HFFc6 (cell line): ENCODE measurements around the gene DHX40. TPM values are rescaled to one million over a fixed set of nuclear protein-coding genes. Genes with fewer than 3 reads are reported as not detected.

Experiments
- DNase-seq: peaks from one replicate; pipeline ENCODE4 v3.0.0-alpha.2; 2018
- H3K27ac Mint-ChIP-seq: 2 replicates; pipeline ENCODE4 v1.8.0; 2020; ENCODE audit warnings: mild to moderate bottlenecking, mixed read lengths
- H3K27me3 Mint-ChIP-seq: 2 replicates; pipeline ENCODE4 v1.8.0; 2021; ENCODE audit warnings: mild to moderate bottlenecking, moderate library complexity, mixed read lengths; ENCODE audit not compliant: insufficient read depth
- H3K36me3 Mint-ChIP-seq: 2 replicates; pipeline ENCODE4 v1.8.0; 2021; ENCODE audit warnings: low read depth, mixed read lengths
- H3K4me1 Mint-ChIP-seq: 2 replicates; pipeline ENCODE4 v1.8.0; 2020; ENCODE audit warnings: low read depth, mixed read lengths
- H3K4me3 Mint-ChIP-seq: 2 replicates; pipeline ENCODE4 v1.8.0; 2020; ENCODE audit warnings: mild to moderate bottlenecking, moderate library complexity, mixed read lengths
- H3K9me3 Mint-ChIP-seq: 2 replicates; pipeline ENCODE4 v1.8.0; 2020; ENCODE audit warnings: mild to moderate bottlenecking, mixed read lengths
- total RNA-seq, 6 experiments: library from RNA; stranded (reverse); fragmentation: NEBNext Ultra II Directional; extraction: Animal tissue kit (Norgen Biotek cat#: 25700); gene quantifications; 2 replicates in 1 of 6; 3 replicates in 5 of 6; pipeline ENCODE4 v1.2.3, GENCODE V29; 2021
- TF ChIP-seq, protein P1 (sequence below): fragments of 200-600 bp; sonication (generic); IDR thresholded peaks from 2 replicates; pipeline ENCODE4 v1.5.0; 2021; ENCODE audit warnings: antibody characterized with exemption, mild to moderate bottlenecking

The DHX40 gene
- total RNA-seq, 6 experiments from 2014 or later, result 24.8 to 31.4 (median 28.5) TPM

DNA sequence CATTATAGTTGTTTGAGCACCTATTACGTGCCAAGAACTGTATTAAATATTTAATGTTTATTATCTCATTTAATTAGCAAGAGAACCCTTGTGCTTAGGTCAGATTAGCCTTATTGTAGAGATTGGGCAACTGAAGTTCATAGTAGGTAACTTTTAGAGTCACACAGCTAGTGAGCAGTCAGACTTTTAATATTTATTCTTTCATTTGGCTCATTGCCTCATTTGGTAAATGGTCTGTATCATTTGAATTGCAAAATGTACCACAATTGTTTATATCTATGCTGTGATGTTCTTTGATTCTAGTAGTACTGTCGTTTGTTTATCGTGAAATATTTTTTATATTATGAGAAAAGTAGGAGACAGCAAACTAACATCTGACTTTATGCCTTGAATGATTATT lies 61.9 kb downstream of the DHX40 start:
- DNase-seq, result no peak
- Mint-ChIP-seq H3K27ac (no peak overlapping the region), H3K9me3 (no peaks in the 10 kb centered on the region), H3K27me3 (no peaks in the 10 kb centered on the region), H3K4me1 (peaks cover 77% of the 10 kb centered on the region), H3K36me3 (peaks cover 38% of the 10 kb centered on the region), H3K4me3 (no peak overlapping the region)
- TF ChIP-seq, protein P1, sequence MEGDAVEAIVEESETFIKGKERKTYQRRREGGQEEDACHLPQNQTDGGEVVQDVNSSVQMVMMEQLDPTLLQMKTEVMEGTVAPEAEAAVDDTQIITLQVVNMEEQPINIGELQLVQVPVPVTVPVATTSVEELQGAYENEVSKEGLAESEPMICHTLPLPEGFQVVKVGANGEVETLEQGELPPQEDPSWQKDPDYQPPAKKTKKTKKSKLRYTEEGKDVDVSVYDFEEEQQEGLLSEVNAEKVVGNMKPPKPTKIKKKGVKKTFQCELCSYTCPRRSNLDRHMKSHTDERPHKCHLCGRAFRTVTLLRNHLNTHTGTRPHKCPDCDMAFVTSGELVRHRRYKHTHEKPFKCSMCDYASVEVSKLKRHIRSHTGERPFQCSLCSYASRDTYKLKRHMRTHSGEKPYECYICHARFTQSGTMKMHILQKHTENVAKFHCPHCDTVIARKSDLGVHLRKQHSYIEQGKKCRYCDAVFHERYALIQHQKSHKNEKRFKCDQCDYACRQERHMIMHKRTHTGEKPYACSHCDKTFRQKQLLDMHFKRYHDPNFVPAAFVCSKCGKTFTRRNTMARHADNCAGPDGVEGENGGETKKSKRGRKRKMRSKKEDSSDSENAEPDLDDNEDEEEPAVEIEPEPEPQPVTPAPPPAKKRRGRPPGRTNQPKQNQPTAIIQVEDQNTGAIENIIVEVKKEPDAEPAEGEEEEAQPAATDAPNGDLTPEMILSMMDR, result no peak

DNA sequence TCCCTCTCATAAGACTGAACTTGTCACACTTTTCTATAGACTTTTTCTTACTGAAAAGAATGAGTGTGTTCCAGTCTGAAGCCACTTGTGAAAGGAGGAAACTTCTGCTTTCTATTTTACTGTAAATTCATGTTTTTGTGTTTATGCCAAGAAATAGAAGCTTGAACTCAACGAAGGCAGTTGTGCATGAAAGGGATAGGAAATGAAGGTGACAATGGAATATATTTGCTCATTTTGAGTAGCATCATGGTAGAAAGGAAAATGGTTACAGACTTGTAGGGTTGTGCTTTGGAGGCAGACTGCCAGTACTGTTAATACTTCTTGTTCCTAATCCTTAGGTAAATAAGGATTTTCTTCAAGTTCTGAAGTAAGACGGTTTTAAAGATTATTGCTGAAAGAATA lies 62.4 kb downstream of the DHX40 start:
- no peak for DNase-seq
- peaks cover 38% of the 10 kb centered on the region for H3K36me3 Mint-ChIP-seq
- H3K4me3 Mint-ChIP-seq, result no peak overlapping the region; the same call in 1 of the 2 replicates
- H3K4me1 Mint-ChIP-seq, result peaks cover 77% of the 10 kb centered on the region
- H3K27me3 Mint-ChIP-seq, result no peaks in the 10 kb centered on the region
- TF ChIP-seq, protein P1, result no peak
- H3K9me3 Mint-ChIP-seq, result no peaks in the 10 kb centered on the region
- H3K27ac Mint-ChIP-seq, result no peak overlapping the region; the same call in 1 of the 2 replicates

DNA sequence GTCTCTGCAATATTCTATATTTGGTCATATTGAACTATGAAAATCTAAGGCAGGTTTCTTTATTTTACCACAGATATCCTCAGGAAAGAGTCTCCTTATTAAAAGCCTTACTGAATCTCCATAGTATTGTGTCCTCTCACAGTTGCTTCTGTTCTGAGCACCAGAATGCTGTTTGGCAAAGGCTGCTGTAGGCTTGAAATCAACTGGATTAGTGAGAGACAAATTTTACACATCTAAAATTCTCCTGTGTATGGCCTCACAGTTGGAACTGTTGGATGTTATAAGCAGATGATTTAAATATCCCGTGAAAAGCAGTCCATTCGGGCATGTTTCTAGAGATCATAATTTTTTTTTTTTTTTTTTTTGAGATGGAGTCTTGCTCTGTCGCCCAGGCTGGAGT lies 63.8 kb downstream of the DHX40 start:
- Mint-ChIP-seq H3K9me3 (no peaks in the 10 kb centered on the region), H3K4me3 (no peak overlapping the region), H3K27me3 (no peaks in the 10 kb centered on the region), H3K27ac (no peak overlapping the region), H3K36me3 (peaks cover 27% of the 10 kb centered on the region), H3K4me1 (peaks cover 77% of the 10 kb centered on the region)
- TF ChIP-seq, protein P1, result no peak
- no peak for DNase-seq

DNA sequence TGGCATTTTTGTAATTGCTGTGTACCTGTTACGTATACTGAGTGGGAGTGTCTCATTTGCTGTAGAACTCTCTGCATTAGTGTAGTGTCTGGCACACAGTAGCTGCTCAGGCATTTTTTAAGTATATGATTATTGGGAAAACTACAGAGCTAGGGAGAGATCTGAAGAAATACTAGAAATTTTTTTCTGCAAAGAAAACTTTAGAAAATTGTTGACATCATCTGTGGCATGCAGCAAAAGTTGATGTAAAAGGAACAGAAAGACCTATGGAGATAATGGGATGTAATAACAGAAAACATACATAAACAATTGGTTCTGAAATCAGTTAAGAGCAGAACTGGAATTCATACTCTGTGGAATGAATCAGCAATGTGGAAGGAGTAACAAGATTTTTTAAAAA lies 65.9 kb downstream of the DHX40 start:
- Mint-ChIP-seq H3K36me3 (peaks cover 23% of the 10 kb centered on the region), H3K27ac (peak overlapping the region; percentile 36), H3K27me3 (no peaks in the 10 kb centered on the region), H3K9me3 (no peaks in the 10 kb centered on the region), H3K4me1 (peaks cover 80% of the 10 kb centered on the region), H3K4me3 (peak overlapping the region; percentile 26; the same call in 1 of the 2 replicates)
- TF ChIP-seq, protein P1, result no peak
- DNase-seq, result no peak

DNA sequence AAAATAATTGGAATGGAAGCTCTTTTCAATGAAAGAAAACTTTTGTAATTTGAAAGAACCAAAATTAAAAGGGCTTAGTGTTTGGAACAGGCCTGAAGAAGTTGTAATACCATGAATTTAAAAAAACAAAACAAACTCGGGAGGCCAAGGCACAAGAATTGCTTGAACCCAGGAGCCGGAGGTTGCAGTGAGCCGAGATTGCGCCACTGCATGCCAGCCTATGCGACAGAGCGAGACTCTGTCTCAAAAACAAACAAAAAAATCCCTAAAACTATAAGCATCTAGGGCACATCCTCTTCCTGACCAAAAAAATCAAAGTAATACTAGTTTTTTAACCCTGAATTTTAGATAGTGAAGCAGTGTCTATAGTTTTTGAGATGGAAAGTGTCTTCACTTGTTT lies 67.0 kb downstream of the DHX40 start:
- no peak overlapping the region for H3K4me3 Mint-ChIP-seq
- TF ChIP-seq, protein P1, result no peak
- no peak overlapping the region for H3K27ac Mint-ChIP-seq
- H3K27me3 Mint-ChIP-seq, result no peaks in the 10 kb centered on the region
- no peak for DNase-seq
- H3K36me3 Mint-ChIP-seq, result peaks cover 23% of the 10 kb centered on the region
- H3K4me1 Mint-ChIP-seq, result peaks cover 75% of the 10 kb centered on the region
- H3K9me3 Mint-ChIP-seq, result no peaks in the 10 kb centered on the region
